Stomach (tissue), 9 donors: ENCODE measurements around the gene ZFYVE21. TPM values are rescaled to one million over a fixed set of nuclear protein-coding genes. Genes with fewer than 3 reads are reported as not detected.
A peak's percentile ranks its signal among the peaks of the same experiment; 100 is the strongest.

Experiments used
- DNase-seq, 2 donors: peaks; one replicate each; pipeline versions ENCODE4 v3.0.0 to v3.0.0-alpha.2; 2013 to 2019
- H3K27ac ChIP-seq, 5 donors: fragments of 200-600 bp in 4 of 5; sonication (generic) in 4 of 5; one replicate each; pipeline ENCODE4 v1.5.1; 2013 to 2019; ENCODE audit warnings: mild to moderate bottlenecking in 1 of 5, moderate library complexity in 1 of 5
- H3K27me3 ChIP-seq, 3 donors: fragments of 200-600 bp; sonication (generic); one replicate each; pipeline ENCODE4 v1.5.1; 2017 to 2019; ENCODE audit warnings: mixed run types in 1 of 3
- H3K36me3 ChIP-seq, 4 donors: fragments of 200-600 bp; sonication (generic); 1 replicate in 3 of 4; 2 replicates in 1 of 4; pipeline ENCODE4 v1.5.1; 2016 to 2019
- H3K4me1 ChIP-seq, 4 donors: fragments of 200-600 bp; sonication (generic); one replicate each; pipeline ENCODE4 v1.5.1; 2016 to 2019
- H3K4me3 ChIP-seq, 4 donors: fragments of 200-600 bp; sonication (generic) in 3 of 4; one replicate each; pipeline ENCODE4 v1.5.1; 2016 to 2019; ENCODE audit warnings: mild to moderate bottlenecking in 1 of 4
- H3K9me3 ChIP-seq, 4 donors: fragments of 200-600 bp; sonication (generic); one replicate each; pipeline ENCODE4 v1.5.1; 2016 to 2019
- EP300 ChIP-seq: sonication (generic); formaldehyde crosslinking; IDR thresholded peaks from one replicate; pipeline ENCODE4 v1.6.1; 2017; ENCODE audit warnings: antibody characterized with exemption
- POLR2A ChIP-seq, 4 donors: fragments of 450-650 bp; IDR thresholded peaks; one replicate each; pipeline ENCODE4 v1.6.1; 2016; ENCODE audit warnings: antibody characterized with exemption in 4 of 4, control low read depth in 2 of 4, mild to moderate bottlenecking in 1 of 4, moderate library complexity in 1 of 4
- POLR2AphosphoS5 ChIP-seq, 3 donors: sonication (generic); formaldehyde crosslinking; IDR thresholded peaks; one replicate each; pipeline ENCODE4 v1.6.1; 2016; ENCODE audit warnings: antibody characterized with exemption in 3 of 3
- WGBS, 5 donors: extraction: QIAGEN DNeasy Blood & Tissue Kit in 3 of 5; methylation state at CpG; one replicate each; pipeline versions ENCODE4 v1.1.5 to v1.1.7; 2013 to 2018; 5-methylcytosine and 5-hydroxymethylcytosine counted together
- intact Hi-C: fragments of 100-400 bp; cut with DNase I; formaldehyde crosslinking; loops from one replicate; pipeline ENCODE4 v1.15.1; 2023; ENCODE audit warnings: low total_unique reads
- polyA plus RNA-seq, 3 donors: library from polyadenylated mRNA; stranded (reverse); fragments of 200-250 nt; gene quantifications; one replicate each; pipeline ENCODE4 v1.2.3, GENCODE V29; 2013
- total RNA-seq, 5 donors: library from RNA; depleted of rRNA; stranded (reverse); fragments of >200 nt; gene quantifications; one replicate each; pipeline versions ENCODE4 v1.1.0 to v1.2.3, GENCODE V29; 2014 to 2016
- TF ChIP-seq, protein P1 (sequence below), 7 experiments: fragments of 450-650 bp in 4 of 7; fragments of 200-600 bp in 3 of 7; sonication (generic) in 3 of 7; IDR thresholded peaks; one replicate each; pipeline ENCODE4 v1.5.1; 2016 to 2019; ENCODE audit warnings: antibody characterized with exemption in 7 of 7, control low read depth in 2 of 7, mild to moderate bottlenecking in 1 of 7
- donor health status: healthy with polysubstance abuse.
- donor health status: Bipolar disorder and iron deficiency.
- donor health status: healthy.

Gene ZFYVE21
- total and polyA plus RNA-seq, 8 donors: 28.0 to 150 (median 72.9) TPM

DNA sequence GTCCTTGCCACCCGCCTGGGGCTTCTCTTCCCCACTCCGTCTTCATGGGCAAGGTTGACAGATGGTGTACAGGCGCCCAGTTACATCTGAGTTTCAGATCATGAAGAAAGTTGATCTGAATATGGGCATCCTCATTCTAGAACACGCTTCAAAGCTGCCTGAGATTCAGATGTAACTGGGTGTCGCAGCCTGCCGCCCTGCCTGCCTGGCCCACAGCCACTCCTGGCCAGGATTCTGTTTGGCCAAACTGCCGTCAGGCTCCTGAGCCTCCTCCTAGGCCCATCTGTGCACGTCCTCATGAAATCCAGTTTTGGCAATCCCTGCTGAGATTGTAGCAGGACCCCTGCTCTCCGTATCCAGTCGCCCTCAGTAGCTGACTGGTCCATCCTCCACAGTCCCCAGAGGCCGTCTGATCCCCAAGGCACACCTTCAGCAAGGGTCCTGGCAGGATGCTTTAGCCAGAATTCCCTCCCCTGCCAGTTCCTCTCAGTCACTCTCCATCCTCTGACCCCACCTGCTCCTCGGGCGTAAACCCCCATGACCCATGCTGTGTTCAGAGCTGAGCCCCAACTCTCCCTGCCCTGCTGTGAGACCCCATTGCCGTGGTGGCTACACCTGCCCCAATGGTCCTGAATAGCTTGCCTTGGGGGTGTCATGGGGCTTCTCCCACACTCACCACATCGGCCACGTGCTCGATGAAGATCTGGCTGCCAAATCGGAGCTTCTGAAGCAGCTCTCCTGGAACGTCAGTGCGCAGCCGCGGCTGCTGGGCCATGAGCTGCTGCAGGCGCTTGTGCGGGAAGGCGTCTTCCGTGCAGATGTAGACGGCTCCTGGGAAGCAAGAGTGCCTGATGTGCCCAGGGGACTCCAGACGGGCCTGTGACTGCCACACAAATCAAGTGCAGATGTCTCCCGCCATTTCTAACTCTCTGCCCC lies 12.8 kb upstream of the ZFYVE21 start:
- no peak for TF ChIP-seq POLR2AphosphoS5 (IDR thresholded peaks at IDR 0.05)
- TF ChIP-seq EP300: no peak
- TF ChIP-seq, protein P1, sequence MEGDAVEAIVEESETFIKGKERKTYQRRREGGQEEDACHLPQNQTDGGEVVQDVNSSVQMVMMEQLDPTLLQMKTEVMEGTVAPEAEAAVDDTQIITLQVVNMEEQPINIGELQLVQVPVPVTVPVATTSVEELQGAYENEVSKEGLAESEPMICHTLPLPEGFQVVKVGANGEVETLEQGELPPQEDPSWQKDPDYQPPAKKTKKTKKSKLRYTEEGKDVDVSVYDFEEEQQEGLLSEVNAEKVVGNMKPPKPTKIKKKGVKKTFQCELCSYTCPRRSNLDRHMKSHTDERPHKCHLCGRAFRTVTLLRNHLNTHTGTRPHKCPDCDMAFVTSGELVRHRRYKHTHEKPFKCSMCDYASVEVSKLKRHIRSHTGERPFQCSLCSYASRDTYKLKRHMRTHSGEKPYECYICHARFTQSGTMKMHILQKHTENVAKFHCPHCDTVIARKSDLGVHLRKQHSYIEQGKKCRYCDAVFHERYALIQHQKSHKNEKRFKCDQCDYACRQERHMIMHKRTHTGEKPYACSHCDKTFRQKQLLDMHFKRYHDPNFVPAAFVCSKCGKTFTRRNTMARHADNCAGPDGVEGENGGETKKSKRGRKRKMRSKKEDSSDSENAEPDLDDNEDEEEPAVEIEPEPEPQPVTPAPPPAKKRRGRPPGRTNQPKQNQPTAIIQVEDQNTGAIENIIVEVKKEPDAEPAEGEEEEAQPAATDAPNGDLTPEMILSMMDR (IDR thresholded peaks at IDR 0.05): no peak
- no peak for TF ChIP-seq POLR2A (IDR thresholded peaks at IDR 0.05)
- Histone ChIP-seq H3K27ac (no peak overlapping the region), H3K4me3 (no peak overlapping the region), H3K9me3 (no peaks in the 10 kb centered on the region), H3K4me1 (peaks cover 16 to 60% (median 48%) of the 10 kb centered on the region in 4 donors), H3K27me3 (no peaks in the 10 kb centered on the region), H3K36me3 (peaks cover 32 to 100% (median 91%) of the 10 kb centered on the region in 4 donors)
- DNase-seq: peak in 1 of 2 donors; percentile 5
- intact Hi-C loops: no loop called here
- WGBS, 5 donors: 85 to 90% (median 89%) methylated on average over 27 to 29 of the region's 29 CpGs

GRCh38 chr14:103703433-103704385 lies 11.9 kb upstream of the ZFYVE21 start:
- intact Hi-C loops: no loop called here
- Histone ChIP-seq H3K4me1 (peaks cover 14 to 60% (median 47%) of the 10 kb centered on the region in 4 donors), H3K27ac (peak overlapping the region in 2 of 5 donors; percentile 52 to 72), H3K27me3 (no peaks in the 10 kb centered on the region), H3K9me3 (no peaks in the 10 kb centered on the region), H3K4me3 (no peak overlapping the region), H3K36me3 (peaks cover 32 to 98% (median 91%) of the 10 kb centered on the region in 4 donors)
- WGBS, 5 donors: 73 to 86% (median 81%) methylated on average over 23 to 24 of the region's 24 CpGs
- TF ChIP-seq POLR2AphosphoS5 (IDR thresholded peaks at IDR 0.05) (no peak), POLR2A (IDR thresholded peaks at IDR 0.05) (no peak), EP300 (no peak)
- TF ChIP-seq, protein P1 (IDR thresholded peaks at IDR 0.05): no peak
- DNase-seq: peak in 1 of 2 donors; percentile 28

DNA sequence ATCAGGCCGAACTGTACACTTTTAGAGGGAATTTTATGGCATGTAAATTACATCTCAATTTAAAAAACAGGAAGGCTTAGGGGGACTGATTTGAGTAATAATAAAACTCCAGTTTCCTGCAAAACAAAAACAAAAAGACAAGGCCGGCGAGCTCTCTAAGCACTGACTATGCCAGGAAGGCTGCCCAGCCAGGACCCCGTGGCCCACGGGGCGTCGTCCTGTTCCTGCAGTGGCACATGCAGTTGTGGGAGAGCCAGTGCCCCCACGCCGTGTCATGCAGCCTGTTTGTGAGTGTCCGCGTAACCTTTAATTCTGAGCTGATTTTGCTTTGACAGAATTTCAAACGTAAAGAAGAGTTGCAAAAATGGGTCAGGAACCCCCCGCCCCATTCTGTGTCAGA lies 10.9 kb upstream of the ZFYVE21 start:
- Histone ChIP-seq H3K36me3 (peaks cover 25 to 96% (median 85%) of the 10 kb centered on the region in 4 donors), H3K9me3 (no peaks in the 10 kb centered on the region), H3K4me1 (peaks cover 10 to 60% (median 45%) of the 10 kb centered on the region in 4 donors), H3K27me3 (no peaks in the 10 kb centered on the region), H3K4me3 (no peak overlapping the region), H3K27ac (peak overlapping the region; percentile 22 to 75 (median 72))
- TF ChIP-seq EP300 (no peak), POLR2AphosphoS5 (IDR thresholded peaks at IDR 0.05) (no peak), POLR2A (IDR thresholded peaks at IDR 0.05) (no peak)
- TF ChIP-seq, protein P1 (IDR thresholded peaks at IDR 0.05): no peak
- intact Hi-C loops: no loop called here
- peak in 1 of 2 donors; percentile 13 for DNase-seq
- WGBS, 5 donors: 67 to 85% (median 75%) methylated on average over 13 of the region's 13 CpGs

- DNase-seq: peak; percentile 81 to 89
Observed at GRCh38 chr14:103705118-103705503, 10.5 kb upstream of the ZFYVE21 start.

More at GRCh38 chr14:103705118-103705503, 10.5 kb upstream of the ZFYVE21 start:
- WGBS, 5 donors: 31 to 55% (median 42%) methylated on average over 7 to 15 of the region's 15 CpGs
- TF ChIP-seq POLR2AphosphoS5 (IDR thresholded peaks at IDR 0.05) (peak in 1 of 3 donors; percentile 57), EP300 (no peak), POLR2A (IDR thresholded peaks at IDR 0.05) (no peak)
- TF ChIP-seq, protein P1 (IDR thresholded peaks at IDR 0.05): no peak
- H3K27ac ChIP-seq: peak overlapping the region; percentile 22 to 75 (median 72)
- no peak overlapping the region for H3K4me3 ChIP-seq
- no peaks in the 10 kb centered on the region for H3K9me3 ChIP-seq
- peaks cover 21 to 92% (median 83%) of the 10 kb centered on the region in 4 donors for H3K36me3 ChIP-seq
- H3K4me1 ChIP-seq: peaks cover 11 to 60% (median 48%) of the 10 kb centered on the region in 4 donors
- H3K27me3 ChIP-seq: no peaks in the 10 kb centered on the region
- intact Hi-C loops: no loop called here
